Measurements from ENCODE around the gene HSBP1L1. TPM values are rescaled to one million over a fixed set of nuclear protein-coding genes. Genes with fewer than 3 reads are reported as not detected.

The HSBP1L1 gene
- total RNA-seq, 1 donor from 2014 or later = 7.0 TPM

DNA sequence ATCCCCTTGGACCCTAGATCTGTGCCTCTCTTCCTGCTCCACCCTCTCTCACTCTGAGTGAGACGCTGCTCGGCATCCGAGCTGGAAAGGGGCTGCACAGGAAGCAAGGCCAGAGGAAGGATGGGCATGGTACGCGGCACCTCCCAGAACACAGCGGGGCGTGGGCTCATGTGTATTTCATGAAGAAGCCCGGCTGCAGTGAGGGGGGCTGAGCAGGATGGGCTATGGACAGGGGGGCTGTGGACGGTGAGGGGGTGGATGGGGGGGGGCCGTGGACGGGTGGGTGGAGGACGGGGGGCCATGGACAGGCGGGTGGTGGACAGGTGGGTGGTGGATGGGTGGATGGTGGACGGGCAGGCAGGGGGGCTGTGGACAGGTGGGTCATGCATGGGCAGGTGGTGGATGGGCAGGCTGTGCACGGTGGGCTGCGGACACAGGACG is 41.5 kb upstream of the HSBP1L1 start:
- Mint-ChIP-seq H3K36me3 (ENCODE audit: insufficient read depth) (peaks cover 18% of the 10 kb centered on the region), H3K9me3 (ENCODE audit: low read depth) (no peaks in the 10 kb centered on the region), H3K27me3 (no peaks in the 10 kb centered on the region), H3K4me1 (ENCODE audit: low read depth) (no peaks in the 10 kb centered on the region), H3K27ac (no peak overlapping the region), H3K4me3 (ENCODE audit: low read depth) (no peak overlapping the region)
- TF ChIP-seq, protein P1, sequence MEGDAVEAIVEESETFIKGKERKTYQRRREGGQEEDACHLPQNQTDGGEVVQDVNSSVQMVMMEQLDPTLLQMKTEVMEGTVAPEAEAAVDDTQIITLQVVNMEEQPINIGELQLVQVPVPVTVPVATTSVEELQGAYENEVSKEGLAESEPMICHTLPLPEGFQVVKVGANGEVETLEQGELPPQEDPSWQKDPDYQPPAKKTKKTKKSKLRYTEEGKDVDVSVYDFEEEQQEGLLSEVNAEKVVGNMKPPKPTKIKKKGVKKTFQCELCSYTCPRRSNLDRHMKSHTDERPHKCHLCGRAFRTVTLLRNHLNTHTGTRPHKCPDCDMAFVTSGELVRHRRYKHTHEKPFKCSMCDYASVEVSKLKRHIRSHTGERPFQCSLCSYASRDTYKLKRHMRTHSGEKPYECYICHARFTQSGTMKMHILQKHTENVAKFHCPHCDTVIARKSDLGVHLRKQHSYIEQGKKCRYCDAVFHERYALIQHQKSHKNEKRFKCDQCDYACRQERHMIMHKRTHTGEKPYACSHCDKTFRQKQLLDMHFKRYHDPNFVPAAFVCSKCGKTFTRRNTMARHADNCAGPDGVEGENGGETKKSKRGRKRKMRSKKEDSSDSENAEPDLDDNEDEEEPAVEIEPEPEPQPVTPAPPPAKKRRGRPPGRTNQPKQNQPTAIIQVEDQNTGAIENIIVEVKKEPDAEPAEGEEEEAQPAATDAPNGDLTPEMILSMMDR (IDR thresholded peaks at IDR 0.05; ENCODE audit: unreplicated experiment) = no peak
- no peak for DNase-seq (ENCODE audit: low spot score, unreplicated experiment)

DNA sequence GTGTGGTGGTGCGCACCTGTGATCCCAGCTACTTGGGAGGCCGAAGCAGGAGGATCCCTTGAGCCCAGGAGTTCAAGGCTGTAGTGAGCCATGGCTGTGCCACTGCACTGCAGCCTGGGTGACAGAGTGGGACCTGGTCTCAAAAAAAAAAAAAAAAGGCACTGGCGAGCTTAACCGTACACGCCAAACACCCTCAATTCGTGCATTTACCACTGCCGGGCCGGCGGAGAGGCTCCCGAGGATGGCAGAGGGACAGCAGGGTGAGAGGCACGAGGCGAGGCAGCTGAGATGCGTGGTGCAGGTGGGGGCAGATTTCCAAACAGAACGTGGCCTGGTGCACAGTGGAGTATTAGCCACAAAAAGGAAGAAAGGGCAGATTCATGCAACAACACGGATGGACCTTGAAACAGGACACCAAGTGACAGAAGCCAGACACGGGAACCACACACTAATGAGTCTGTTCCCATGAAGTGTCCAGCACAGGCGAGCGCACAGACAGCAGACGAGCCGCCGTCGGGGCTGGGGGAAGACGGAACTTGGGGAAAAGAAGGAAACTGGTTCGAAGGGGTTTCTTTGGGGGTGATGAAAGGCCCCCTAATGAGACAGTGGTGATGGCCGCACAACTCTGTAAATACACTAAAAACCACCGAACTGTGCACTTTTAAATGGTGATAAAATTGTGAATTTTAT is 40.4 kb upstream of the HSBP1L1 start:
- Mint-ChIP-seq H3K36me3 (ENCODE audit: insufficient read depth) (peaks cover 24% of the 10 kb centered on the region), H3K4me1 (ENCODE audit: low read depth) (no peaks in the 10 kb centered on the region), H3K27me3 (no peaks in the 10 kb centered on the region), H3K4me3 (ENCODE audit: low read depth) (no peak overlapping the region), H3K9me3 (ENCODE audit: low read depth) (peaks cover 3% of the 10 kb centered on the region), H3K27ac (no peak overlapping the region)
- DNase-seq (ENCODE audit: low spot score, unreplicated experiment) = no peak
- TF ChIP-seq, protein P1 (IDR thresholded peaks at IDR 0.05; ENCODE audit: unreplicated experiment) = no peak

DNA sequence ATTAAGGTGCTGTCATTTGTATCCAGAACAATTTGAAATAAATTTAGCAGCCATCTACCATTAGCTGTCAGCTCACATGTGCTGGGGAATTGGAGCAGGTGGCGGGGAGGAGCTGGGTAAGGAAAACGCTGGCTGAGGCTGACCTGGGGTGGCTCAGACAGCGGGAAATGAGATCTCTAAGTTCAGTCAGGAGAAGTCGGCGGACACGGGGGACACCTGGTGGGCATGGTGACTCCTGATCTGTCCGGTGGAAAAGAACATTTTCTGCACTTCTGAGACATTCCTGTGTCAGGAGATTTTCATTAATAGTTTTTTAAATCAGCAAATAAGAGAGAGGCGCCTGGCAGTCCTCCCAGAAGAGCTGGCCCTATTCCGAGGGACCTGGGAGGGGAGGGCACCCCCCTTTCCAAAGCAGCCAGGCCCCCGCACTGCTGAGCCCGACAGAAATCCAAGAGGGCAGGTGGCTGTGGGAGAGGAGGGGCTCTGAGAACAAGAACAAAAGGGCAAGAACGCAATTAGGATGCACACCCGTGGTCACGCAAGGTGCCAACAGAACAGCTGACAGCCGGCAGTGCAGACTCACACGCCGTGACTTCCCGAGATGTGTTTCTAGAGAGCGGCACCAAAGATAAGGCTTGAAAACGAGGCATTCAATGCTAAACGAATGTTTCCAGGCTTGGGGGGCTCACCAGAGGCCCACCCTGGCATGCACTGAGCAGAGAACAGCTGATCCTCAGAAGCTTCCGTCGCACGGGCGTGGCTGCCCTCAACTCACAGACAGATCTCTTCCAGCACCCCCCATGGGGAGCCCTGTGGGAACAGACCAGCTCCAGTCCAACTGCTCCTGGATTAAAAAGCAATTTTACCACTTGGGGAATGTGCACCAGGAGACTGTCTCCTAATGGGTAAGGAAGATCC is 39.4 kb upstream of the HSBP1L1 start:
- TF ChIP-seq, protein P1 (IDR thresholded peaks at IDR 0.05; ENCODE audit: unreplicated experiment) = no peak
- Mint-ChIP-seq H3K4me1 (ENCODE audit: low read depth) (no peaks in the 10 kb centered on the region), H3K27ac (peak overlapping the region; percentile 53), H3K36me3 (ENCODE audit: insufficient read depth) (peaks cover 32% of the 10 kb centered on the region), H3K4me3 (ENCODE audit: low read depth) (no peak overlapping the region), H3K9me3 (ENCODE audit: low read depth) (peaks cover 13% of the 10 kb centered on the region), H3K27me3 (no peaks in the 10 kb centered on the region)
- no peak for DNase-seq (ENCODE audit: low spot score, unreplicated experiment)

DNA sequence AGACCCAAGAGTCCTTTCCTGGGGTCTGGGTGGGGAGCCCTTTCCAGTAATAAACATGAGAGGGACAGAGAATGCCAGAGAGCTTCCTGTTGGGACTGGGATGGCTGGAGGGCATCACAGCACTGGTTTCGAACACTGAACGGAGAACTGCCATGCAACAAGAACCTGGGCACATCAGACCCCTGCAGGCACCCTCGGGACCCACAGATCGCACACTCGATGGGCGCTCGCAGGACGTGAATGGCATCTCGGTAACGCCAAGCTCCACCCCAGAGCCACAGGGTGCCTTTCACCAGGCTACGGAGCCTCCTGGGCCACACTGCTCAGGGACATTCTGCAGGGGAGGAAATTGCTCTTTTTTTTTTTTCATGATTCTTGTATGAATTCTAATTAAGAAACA is 38.1 kb upstream of the HSBP1L1 start:
- H3K27me3 Mint-ChIP-seq = no peaks in the 10 kb centered on the region
- no peak overlapping the region for H3K27ac Mint-ChIP-seq
- H3K4me1 Mint-ChIP-seq (ENCODE audit: low read depth) = no peaks in the 10 kb centered on the region
- TF ChIP-seq, protein P1 (IDR thresholded peaks at IDR 0.05; ENCODE audit: unreplicated experiment) = no peak
- H3K4me3 Mint-ChIP-seq (ENCODE audit: low read depth) = no peak overlapping the region
- DNase-seq (ENCODE audit: low spot score, unreplicated experiment) = no peak
- H3K9me3 Mint-ChIP-seq (ENCODE audit: low read depth) = peaks cover 20% of the 10 kb centered on the region
- H3K36me3 Mint-ChIP-seq (ENCODE audit: insufficient read depth) = peaks cover 40% of the 10 kb centered on the region

Measured in progenitor cell of endocrine pancreas (in vitro differentiated cells).